SK-N-SH (cell line): Measurements from ENCODE around the gene SOCS2. TPM values are rescaled to one million over a fixed set of nuclear protein-coding genes. Genes with fewer than 3 reads are reported as not detected.

ENCODE experiments used
- CTCF ChIA-PET: fragments of 300-600, 350-600 bp; formaldehyde crosslinking; extraction: SDS; loops from one replicate; lab custom pipeline; 2021; lab: Yijun Ruan, JAX
- POLR2A ChIA-PET: fragments of 350-600 bp; sonication (Branson Sonifier 250); formaldehyde crosslinking; extraction: SDS; loops from one replicate; lab custom pipeline; 2020; ENCODE audit warnings: antibody characterized with exemption, inconsistent platforms; lab: Yijun Ruan, JAX
- DNase-seq: peaks from one replicate; pipeline ENCODE4 v3.0.0; 2012
- H2AFZ ChIP-seq: fragments of 200-600 bp; sonication (generic); 2 replicates; pipeline ENCODE4 v1.8.1; 2016; ENCODE audit warnings: antibody characterized with exemption, mild to moderate bottlenecking, low read depth
- H3F3A ChIP-seq: fragments of 200-600 bp; sonication (generic); replicated peaks from 2 replicates; pipeline ENCODE3; 2016; ENCODE audit warnings: antibody characterized with exemption, mild to moderate bottlenecking; ENCODE audit not compliant: insufficient read depth
- H3K27ac ChIP-seq, 2 experiments: fragments of 200-500 bp in 1 of 2; fragments of 200-600 bp in 1 of 2; sonication (Bioruptor generic) in 1 of 2; sonication (generic), shearing (Covaris generic) in 1 of 2; 2 replicates each; pipeline versions ENCODE4 v1.5.1 to v1.6.1; 2014 to 2016; ENCODE audit warnings: low read depth in 2 of 2, inconsistent platforms in 1 of 2, low read length in 1 of 2, mild to moderate bottlenecking in 1 of 2, mixed read lengths in 1 of 2
- H3K27me3 ChIP-seq: fragments of 200-600 bp; sonication (generic), shearing (Covaris generic); 2 replicates; pipeline ENCODE4 v1.6.1; 2016; ENCODE audit warnings: mixed run types; ENCODE audit not compliant: insufficient read depth
- H3K36me3 ChIP-seq, 2 experiments: fragments of 200-500 bp in 1 of 2; fragments of 200-600 bp in 1 of 2; sonication (Bioruptor generic) in 1 of 2; sonication (generic) in 1 of 2; replicated peaks in 1 of 2; 2 replicates each; pipeline versions ENCODE3 to v1.5.1; 2014 to 2016; ENCODE audit warnings: low read length in 1 of 2, mild to moderate bottlenecking in 1 of 2; ENCODE audit not compliant: insufficient read depth in 2 of 2, control insufficient read depth in 1 of 2
- H3K4me1 ChIP-seq, 2 experiments: fragments of 200-500 bp in 1 of 2; fragments of 200-600 bp in 1 of 2; sonication (Bioruptor generic) in 1 of 2; sonication (generic), shearing (Covaris generic) in 1 of 2; 2 replicates each; pipeline versions ENCODE4 v1.5.1 to v1.6.1; 2014 to 2016; ENCODE audit warnings: low read depth in 1 of 2, low read length in 1 of 2, mixed run types in 1 of 2; ENCODE audit not compliant: insufficient read depth in 2 of 2, control insufficient read depth in 1 of 2
- H3K4me2 ChIP-seq: fragments of 200-600 bp; sonication (generic), shearing (Covaris generic); 2 replicates; pipeline ENCODE4 v1.6.1; 2017; ENCODE audit warnings: mixed run types
- H3K4me3 ChIP-seq, 2 experiments: fragments of 200-500 bp in 1 of 2; fragments of 200-600 bp in 1 of 2; sonication (Bioruptor generic) in 1 of 2; sonication (generic), shearing (Covaris generic) in 1 of 2; 2 replicates each; pipeline versions ENCODE4 v1.5.1 to v1.8.1; 2014 to 2016; ENCODE audit warnings: low read depth in 2 of 2, inconsistent platforms in 1 of 2, low read length in 1 of 2, mild to moderate bottlenecking in 1 of 2, mixed read lengths in 1 of 2, moderate library complexity in 1 of 2
- H3K79me2 ChIP-seq: fragments of 200-600 bp; sonication (generic); 2 replicates; pipeline ENCODE4 v1.8.1; 2017; ENCODE audit warnings: mild to moderate bottlenecking; ENCODE audit not compliant: insufficient read depth
- H3K9ac ChIP-seq: fragments of 200-600 bp; sonication (generic); 2 replicates; pipeline ENCODE4 v1.6.1; 2017; ENCODE audit warnings: mixed run types
- H3K9me2 ChIP-seq: fragments of 200-600 bp; sonication (generic); 2 replicates; pipeline ENCODE4 v1.6.1; 2017; ENCODE audit warnings: mixed run types
- H3K9me3 ChIP-seq: fragments of 200-600 bp; sonication (generic); 2 replicates; pipeline ENCODE4 v1.6.1; 2017; ENCODE audit warnings: mixed run types, mild to moderate bottlenecking, moderate library complexity
- H4K20me1 ChIP-seq: fragments of 200-600 bp; sonication (generic); 2 replicates; pipeline ENCODE4 v1.6.1; 2017; ENCODE audit warnings: mild to moderate bottlenecking, mixed run types; ENCODE audit not compliant: insufficient read depth
- CHD2 ChIP-seq: fragments of 150-350 bp; IDR thresholded peaks from 2 replicates; pipeline ENCODE4 v1.6.1; 2018; ENCODE audit warnings: low read length; ENCODE audit not compliant: partially characterized antibody
- CTCF ChIP-seq: fragments of 200-600 bp; sonication (generic); IDR thresholded peaks from 2 replicates; pipeline ENCODE4 v1.6.1; 2017; ENCODE audit warnings: antibody characterized with exemption, mild to moderate bottlenecking, moderate library complexity
- ELF1 ChIP-seq: IDR thresholded peaks from 2 replicates; pipeline ENCODE4 v1.4.0; 2012
- GABPA ChIP-seq: IDR thresholded peaks from 2 replicates; pipeline ENCODE4 v1.4.0; 2012; ENCODE audit warnings: low read depth, mild to moderate bottlenecking
- IRF3 ChIP-seq: fragments of 150-350 bp; IDR thresholded peaks from 2 replicates; pipeline ENCODE4 v1.6.1; 2016; ENCODE audit warnings: mild to moderate bottlenecking, low read depth, low read length
- JUND ChIP-seq: IDR thresholded peaks from 2 replicates; pipeline ENCODE4 v1.4.0; 2012
- MEF2A ChIP-seq: IDR thresholded peaks from 2 replicates; pipeline ENCODE4 v1.4.0; 2012; ENCODE audit warnings: low read depth, borderline replicate concordance
- NRF1 ChIP-seq: IDR thresholded peaks from 2 replicates; pipeline ENCODE4 v1.6.1; 2012; ENCODE audit warnings: low read depth, mild to moderate bottlenecking, low read length
- POLR2AphosphoS5 ChIP-seq: IDR thresholded peaks from 2 replicates; pipeline ENCODE4 v1.6.1; 2012; ENCODE audit warnings: low read depth, low read length
- RAD21 ChIP-seq: IDR thresholded peaks from 2 replicates; pipeline ENCODE4 v1.6.1; 2012; ENCODE audit warnings: mild to moderate bottlenecking, low read length
- RFX5 ChIP-seq: IDR thresholded peaks from 2 replicates; pipeline ENCODE4 v1.6.1; 2012; ENCODE audit warnings: mild to moderate bottlenecking, improper control_type of control experiment, low read length
- TAF1 ChIP-seq: IDR thresholded peaks from 2 replicates; pipeline ENCODE4 v1.6.1; 2012; ENCODE audit warnings: low read depth, mild to moderate bottlenecking, low read length, moderate library complexity, borderline replicate concordance
- TEAD4 ChIP-seq: IDR thresholded peaks from 2 replicates; pipeline ENCODE4 v1.4.0; 2012; ENCODE audit warnings: mild to moderate bottlenecking, borderline replicate concordance; ENCODE audit not compliant: insufficient read depth
- USF1 ChIP-seq: IDR thresholded peaks from 2 replicates; pipeline ENCODE4 v1.4.0; 2012; ENCODE audit warnings: low read depth, borderline replicate concordance
- YY1 ChIP-seq: IDR thresholded peaks from 2 replicates; pipeline ENCODE4 v1.4.0; 2012; ENCODE audit warnings: low read depth, mild to moderate bottlenecking
- WGBS: methylation state at CpG from one replicate; pipeline ENCODE4 v1.1.6; 2017; ENCODE audit warnings: low lambda C conversion rate; 5-methylcytosine and 5-hydroxymethylcytosine counted together
- polyA plus RNA-seq, 3 experiments: library from polyadenylated mRNA; depleted of rRNA; stranded (reverse); fragments of >200 nt; gene quantifications; 2 replicates each; pipeline ENCODE4 v1.2.3, GENCODE V29; 2012

Gene SOCS2
- polyA plus RNA-seq, 1 of the 3 experiments (the other 2 are of a cell fraction), result 24.1 TPM

- no peaks in the 10 kb centered on the region for H4K20me1 ChIP-seq
- H3K27ac ChIP-seq, result peak overlapping the region in 1 of 2 experiments; percentile 24; a peak in 1 of 4 replicates
- no peak overlapping the region for H3K4me2 ChIP-seq
- no peaks in the 10 kb centered on the region for H3K9me3 ChIP-seq
- peak; percentile 19 for DNase-seq
- H3K9ac ChIP-seq, result no peak overlapping the region
- TF ChIP-seq CHD2 (no peak), GABPA (no peak), CTCF (no peak), ELF1 (no peak), POLR2AphosphoS5 (no peak), YY1 (no peak), TEAD4 (no peak), RFX5 (no peak), MEF2A (no peak), TAF1 (no peak), USF1 (no peak), NRF1 (no peak)
- POLR2A ChIA-PET, result no interaction called here
- no peaks in the 10 kb centered on the region for H3K9me2 ChIP-seq
- no peaks in the 10 kb centered on the region for H3K27me3 ChIP-seq
- 79% methylated on average over 2 of the region's 2 CpGs for WGBS
- CTCF ChIA-PET, result interaction anchor here (1.0 to 3.9 kb wide), 4 partner anchors 14 to 566 kb away, joined by 3 to 25 read pairs (median 10); no protein-coding TSS in a partner anchor
- no peaks in the 10 kb centered on the region for H3K36me3 ChIP-seq
- no peak overlapping the region for H3K4me3 ChIP-seq
- H3K79me2 ChIP-seq, result no peaks in the 10 kb centered on the region
- H2AFZ ChIP-seq, result no peak overlapping the region
- peaks cover 4% of the 10 kb centered on the region for H3F3A ChIP-seq
- peaks cover 5 to 13% of the 10 kb centered on the region in 2 experiments; a peak in 3 of 4 replicates for H3K4me1 ChIP-seq
Observed at GRCh38 chr12:93536111-93536765, 36.2 kb upstream of the SOCS2 start.

- TF ChIP-seq RAD21 (no peak), CHD2 (no peak), TAF1 (no peak), IRF3 (no peak), JUND (no peak)
- H3K4me1 ChIP-seq, result peaks cover 5 to 13% of the 10 kb centered on the region in 2 experiments; a peak in 3 of 4 replicates
- no peak overlapping the region for H2AFZ ChIP-seq
- H3K36me3 ChIP-seq, result no peaks in the 10 kb centered on the region
- no peaks in the 10 kb centered on the region for H3K9me3 ChIP-seq
- peaks cover 4% of the 10 kb centered on the region for H3F3A ChIP-seq
- H3K27ac ChIP-seq, result peak overlapping the region in 1 of 2 experiments; percentile 24; a peak in 1 of 4 replicates
- no peaks in the 10 kb centered on the region for H3K27me3 ChIP-seq
- peak; percentile 15 for DNase-seq
- ChIA-PET CTCF (interaction anchor here (1.0 to 3.9 kb wide), 6 partner anchors 14 to 597 kb away, joined by 3 to 25 read pairs (median 4); no protein-coding TSS in a partner anchor), POLR2A (interaction anchor here (0.8 kb wide), 1 partner anchor 565 kb away, joined by 3 read pairs; no protein-coding TSS in a partner anchor)
- H3K9me2 ChIP-seq, result no peaks in the 10 kb centered on the region
- H3K9ac ChIP-seq, result no peak overlapping the region
- WGBS, result 53% methylated on average over 5 of the region's 5 CpGs
- no peaks in the 10 kb centered on the region for H3K79me2 ChIP-seq
- H4K20me1 ChIP-seq, result no peaks in the 10 kb centered on the region
- H3K4me3 ChIP-seq, result no peak overlapping the region
- H3K4me2 ChIP-seq, result no peak overlapping the region
Observed at GRCh38 chr12:93536766-93537488, 35.5 kb upstream of the SOCS2 start.
